ENCODE results near the gene PIK3AP1.
A peak's percentile ranks its signal among the peaks of the same experiment; 100 is the strongest.

PIK3AP1 gene

GRCh38 chr10:96588060-96588554 lies 132.2 kb downstream of the PIK3AP1 start:
- TF ChIP-seq EZH2 (IDR thresholded peaks at IDR 0.05) (no peak), FOXP2 (optimal IDR thresholded peaks at IDR 0.05; ENCODE audit: control extremely low read depth, extremely low read length, insufficient read depth) (no peak), POLR2AphosphoS5 (IDR thresholded peaks at IDR 0.05; ENCODE audit: borderline replicate concordance, low read depth, low read length) (no peak)
- Histone ChIP-seq H3K27ac (no peak overlapping the region), H3K4me3 (peak overlapping the region; percentile 83), H3K9ac (ENCODE audit: insufficient read length) (no peak overlapping the region), H3K9me3 (ENCODE audit: low read depth, low read length) (no peaks in the 10 kb centered on the region), H3K36me3 (ENCODE audit: insufficient read depth, low read length) (no peaks in the 10 kb centered on the region)
- no peak for DNase-seq (ENCODE audit: low read depth, low spot score)

- Histone ChIP-seq H3K9ac (ENCODE audit: insufficient read length) (peak overlapping the region; percentile 94), H3K27ac (peak overlapping the region; percentile 87), H3K36me3 (ENCODE audit: insufficient read depth, low read length) (no peaks in the 10 kb centered on the region), H3K4me3 (peak overlapping the region; percentile 83), H3K9me3 (ENCODE audit: low read depth, low read length) (no peaks in the 10 kb centered on the region)
- no peak for TF ChIP-seq EZH2 (IDR thresholded peaks at IDR 0.05)
- TF ChIP-seq FOXP2 (optimal IDR thresholded peaks at IDR 0.05; ENCODE audit: control extremely low read depth, extremely low read length, insufficient read depth) = no peak
- TF ChIP-seq POLR2AphosphoS5 (IDR thresholded peaks at IDR 0.05; ENCODE audit: borderline replicate concordance, low read depth, low read length) = no peak
- no peak for DNase-seq (ENCODE audit: low read depth, low spot score)
These were observed 132.9 kb downstream of the PIK3AP1 start for GRCh38 chr10:96587264-96588059.

- no peak for TF ChIP-seq FOXP2 (optimal IDR thresholded peaks at IDR 0.05; ENCODE audit: control extremely low read depth, extremely low read length, insufficient read depth)
- Histone ChIP-seq H3K4me3 (peak within 1 kb of the TSS; percentile 87), H3K27ac (peak within 1 kb of the TSS; percentile 87), H3K9ac (ENCODE audit: insufficient read length) (peak within 1 kb of the TSS; percentile 94), H3K9me3 (ENCODE audit: low read depth, low read length) (no peaks in the 10 kb centered on the region), H3K36me3 (ENCODE audit: insufficient read depth, low read length) (no peaks in the 10 kb centered on the region)
- no peak for DNase-seq (ENCODE audit: low read depth, low spot score)
These were observed 133.7 kb downstream of the PIK3AP1 start, which contains the start of gene TM9SF3 for GRCh38 chr10:96586419-96587263. Gene TM9SF3, minus strand, starts transcription at chr10:96587012. Its CDS starts 177 bp downstream, at chr10:96586835.

- TF ChIP-seq EZH2 (IDR thresholded peaks at IDR 0.05) (no peak), FOXP2 (optimal IDR thresholded peaks at IDR 0.05; ENCODE audit: control extremely low read depth, extremely low read length, insufficient read depth) (no peak), POLR2AphosphoS5 (IDR thresholded peaks at IDR 0.05; ENCODE audit: borderline replicate concordance, low read depth, low read length) (no peak)
- Histone ChIP-seq H3K9me3 (ENCODE audit: low read depth, low read length) (no peaks in the 10 kb centered on the region), H3K4me3 (peak overlapping the region; percentile 87), H3K9ac (ENCODE audit: insufficient read length) (peak overlapping the region; percentile 86), H3K27ac (0 out of 2 replicates have a peak overlapping the region, but pooled peaks have one; percentile 42), H3K36me3 (ENCODE audit: insufficient read depth, low read length) (no peaks in the 10 kb centered on the region)
- DNase-seq (ENCODE audit: low read depth, low spot score) = no peak
These were observed 134.4 kb downstream of the PIK3AP1 start for GRCh38 chr10:96585736-96586418.

- Histone ChIP-seq H3K9me3 (ENCODE audit: low read depth, low read length) (no peaks in the 10 kb centered on the region), H3K27ac (no peak overlapping the region), H3K4me3 (no peak overlapping the region), H3K9ac (ENCODE audit: insufficient read length) (no peak overlapping the region), H3K36me3 (ENCODE audit: insufficient read depth, low read length) (no peaks in the 10 kb centered on the region)
- DNase-seq (ENCODE audit: low read depth, low spot score) = no peak
- TF ChIP-seq POLR2AphosphoS5 (IDR thresholded peaks at IDR 0.05; ENCODE audit: borderline replicate concordance, low read depth, low read length) (no peak), EZH2 (IDR thresholded peaks at IDR 0.05) (no peak), FOXP2 (optimal IDR thresholded peaks at IDR 0.05; ENCODE audit: control extremely low read depth, extremely low read length, insufficient read depth) (no peak)
These were observed 135.8 kb downstream of the PIK3AP1 start for GRCh38 chr10:96584474-96584873.

DNA sequence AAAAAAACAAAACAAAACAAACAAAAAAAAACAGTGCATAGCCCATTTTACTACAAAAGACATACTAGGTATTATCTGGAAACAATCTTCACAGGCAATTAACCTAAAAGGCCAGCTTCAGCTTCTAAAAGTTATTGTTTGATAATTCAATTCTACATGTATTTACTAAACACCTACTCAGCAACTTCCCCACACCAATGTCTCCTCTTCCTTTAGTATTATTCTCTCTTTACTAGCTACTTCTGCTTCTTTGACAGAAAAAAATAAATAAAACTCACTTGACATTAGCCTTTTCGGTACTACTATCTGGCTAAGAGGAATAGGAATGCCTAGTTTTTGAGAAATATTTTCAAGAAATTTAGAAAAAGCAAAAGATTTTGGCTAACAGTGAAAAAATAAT lies 136.3 kb downstream of the PIK3AP1 start:
- H3K9ac ChIP-seq (ENCODE audit: insufficient read length) = no peak overlapping the region
- no peak overlapping the region for H3K27ac ChIP-seq
- H3K4me3 ChIP-seq = no peak overlapping the region
- no peak for DNase-seq (ENCODE audit: low read depth, low spot score)
- TF ChIP-seq EZH2 (IDR thresholded peaks at IDR 0.05) = no peak
- TF ChIP-seq FOXP2 (optimal IDR thresholded peaks at IDR 0.05; ENCODE audit: control extremely low read depth, extremely low read length, insufficient read depth) = no peak
- no peak for TF ChIP-seq POLR2AphosphoS5 (IDR thresholded peaks at IDR 0.05; ENCODE audit: borderline replicate concordance, low read depth, low read length)
- H3K9me3 ChIP-seq (ENCODE audit: low read depth, low read length) = no peaks in the 10 kb centered on the region
- no peaks in the 10 kb centered on the region for H3K36me3 ChIP-seq (ENCODE audit: insufficient read depth, low read length)

- Histone ChIP-seq H3K27ac (no peak overlapping the region), H3K4me3 (no peak overlapping the region), H3K9ac (ENCODE audit: insufficient read length) (no peak overlapping the region), H3K9me3 (ENCODE audit: low read depth, low read length) (no peaks in the 10 kb centered on the region), H3K36me3 (ENCODE audit: insufficient read depth, low read length) (peaks cover 10% of the 10 kb centered on the region)
- no peak for DNase-seq (ENCODE audit: low read depth, low spot score)
- TF ChIP-seq EZH2 (IDR thresholded peaks at IDR 0.05) = no peak
- TF ChIP-seq FOXP2 (optimal IDR thresholded peaks at IDR 0.05; ENCODE audit: control extremely low read depth, extremely low read length, insufficient read depth) = no peak
- TF ChIP-seq POLR2AphosphoS5 (IDR thresholded peaks at IDR 0.05; ENCODE audit: borderline replicate concordance, low read depth, low read length) = no peak
These were observed 141.2 kb downstream of the PIK3AP1 start for GRCh38 chr10:96579133-96579532.

DNA sequence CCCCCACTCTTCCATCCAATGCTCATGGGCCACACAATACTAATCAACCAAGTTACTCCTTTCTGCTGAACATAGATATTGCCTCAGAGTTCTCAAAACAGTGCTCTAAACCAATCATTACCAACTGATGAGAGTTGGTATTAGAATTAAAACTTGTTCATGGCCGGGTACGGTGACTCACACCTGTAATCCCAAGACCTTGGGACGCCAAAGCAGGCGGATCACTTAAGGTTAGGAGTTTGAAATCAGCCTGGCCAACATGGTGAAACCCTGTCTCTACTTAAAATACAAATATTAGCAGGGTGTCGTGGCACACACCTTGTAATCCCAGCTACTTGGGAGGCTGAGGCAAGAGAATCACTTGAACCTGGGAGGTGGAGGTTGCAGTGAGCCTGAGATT lies 141.7 kb downstream of the PIK3AP1 start:
- Histone ChIP-seq H3K36me3 (ENCODE audit: insufficient read depth, low read length) (peaks cover 10% of the 10 kb centered on the region), H3K4me3 (no peak overlapping the region), H3K9me3 (ENCODE audit: low read depth, low read length) (no peaks in the 10 kb centered on the region), H3K27ac (no peak overlapping the region), H3K9ac (ENCODE audit: insufficient read length) (no peak overlapping the region)
- TF ChIP-seq FOXP2 (optimal IDR thresholded peaks at IDR 0.05; ENCODE audit: control extremely low read depth, extremely low read length, insufficient read depth) (no peak), EZH2 (IDR thresholded peaks at IDR 0.05) (no peak), POLR2AphosphoS5 (IDR thresholded peaks at IDR 0.05; ENCODE audit: borderline replicate concordance, low read depth, low read length) (no peak)
- no peak for DNase-seq (ENCODE audit: low read depth, low spot score)

Data from SK-N-MC (cell line).